HuH-7 (cell line): ENCODE results near the gene NHEJ1.

Source experiments
- DNase-seq: peaks from one replicate; pipeline ENCODE4 v3.0.0; 2011; ENCODE audit warnings: low spot score

NHEJ1 gene

DNA sequence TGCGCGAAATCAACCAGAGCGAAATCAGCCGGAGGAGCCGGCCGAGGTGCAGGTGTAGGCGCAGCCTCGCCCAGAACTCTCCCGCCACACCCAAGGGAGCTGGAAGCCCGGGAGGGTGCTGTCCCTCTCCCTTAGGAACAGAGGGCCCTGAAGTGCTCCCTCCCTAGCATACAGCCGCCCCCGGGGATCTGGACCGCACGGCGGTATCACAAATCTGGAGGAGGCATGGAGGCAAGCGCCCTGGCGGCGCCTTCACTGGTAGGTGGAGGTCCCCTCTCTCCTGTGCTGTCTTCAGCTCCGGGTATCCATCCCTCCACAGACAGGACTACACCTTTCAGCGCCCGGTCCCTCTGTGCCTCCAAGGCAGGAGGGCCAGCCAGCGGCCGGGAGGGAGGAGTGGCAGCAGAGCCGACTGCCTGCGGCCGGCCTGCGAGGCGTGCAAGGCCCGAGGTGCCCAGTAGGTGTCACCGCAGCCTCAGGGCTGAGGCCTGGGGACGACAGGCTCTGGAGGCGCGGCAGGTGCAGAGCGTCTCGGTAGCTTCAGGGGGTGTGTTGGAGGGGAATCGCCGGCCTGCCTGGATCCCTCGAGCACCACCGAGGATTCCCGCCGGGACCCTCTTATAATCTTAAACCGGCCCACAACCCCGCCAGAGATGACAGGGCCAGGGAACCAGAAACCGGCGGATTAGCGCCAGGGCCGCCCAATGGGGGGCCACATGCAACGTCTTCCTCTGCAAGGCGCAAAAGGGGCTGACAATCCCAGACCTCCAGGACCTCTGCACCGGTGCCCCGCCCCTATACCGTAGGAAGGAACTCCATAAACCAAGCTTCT lies 102.7 kb downstream of the NHEJ1 start:
- DNase-seq = peak; percentile 84

DNA sequence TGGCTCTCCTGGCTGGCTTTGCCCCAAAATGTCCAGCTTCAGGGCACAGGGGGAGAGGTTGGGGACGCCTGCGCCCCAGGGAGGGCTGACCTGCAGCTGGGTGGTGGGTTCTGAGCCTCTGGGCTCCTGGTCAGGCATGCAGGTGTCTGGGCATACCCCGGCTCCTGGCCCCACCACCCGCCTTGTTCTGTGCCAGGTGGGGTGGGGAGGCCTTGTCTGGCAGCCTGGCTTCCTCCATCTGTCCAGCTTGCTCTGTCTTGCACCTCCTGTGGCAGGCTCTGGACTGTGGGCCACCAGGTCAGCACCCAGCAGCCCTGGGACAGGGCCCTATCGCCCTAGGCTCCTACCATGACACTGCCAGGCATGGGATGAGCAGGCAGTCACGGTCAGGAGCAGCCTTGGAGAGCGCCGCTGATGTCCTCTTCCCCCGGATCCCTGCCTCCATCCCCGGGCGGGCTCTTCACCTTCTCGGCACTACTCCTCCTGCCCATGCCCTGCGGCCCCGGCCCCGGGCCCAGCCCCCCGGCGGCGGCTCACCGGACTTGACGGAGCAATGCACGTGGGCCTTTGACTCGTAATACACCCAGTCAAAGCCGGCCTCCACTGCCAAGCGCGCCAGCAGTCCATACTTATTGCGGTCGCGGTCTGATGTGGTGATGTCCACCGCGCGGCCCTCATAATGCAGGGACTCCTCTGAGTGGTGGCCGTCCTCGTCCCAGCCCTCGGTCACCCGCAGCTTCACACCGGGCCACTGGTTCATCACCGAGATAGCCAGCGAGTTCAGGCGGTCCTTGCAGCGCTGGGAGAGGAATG lies 103.5 kb downstream of the NHEJ1 start:
- no peak for DNase-seq

DNA sequence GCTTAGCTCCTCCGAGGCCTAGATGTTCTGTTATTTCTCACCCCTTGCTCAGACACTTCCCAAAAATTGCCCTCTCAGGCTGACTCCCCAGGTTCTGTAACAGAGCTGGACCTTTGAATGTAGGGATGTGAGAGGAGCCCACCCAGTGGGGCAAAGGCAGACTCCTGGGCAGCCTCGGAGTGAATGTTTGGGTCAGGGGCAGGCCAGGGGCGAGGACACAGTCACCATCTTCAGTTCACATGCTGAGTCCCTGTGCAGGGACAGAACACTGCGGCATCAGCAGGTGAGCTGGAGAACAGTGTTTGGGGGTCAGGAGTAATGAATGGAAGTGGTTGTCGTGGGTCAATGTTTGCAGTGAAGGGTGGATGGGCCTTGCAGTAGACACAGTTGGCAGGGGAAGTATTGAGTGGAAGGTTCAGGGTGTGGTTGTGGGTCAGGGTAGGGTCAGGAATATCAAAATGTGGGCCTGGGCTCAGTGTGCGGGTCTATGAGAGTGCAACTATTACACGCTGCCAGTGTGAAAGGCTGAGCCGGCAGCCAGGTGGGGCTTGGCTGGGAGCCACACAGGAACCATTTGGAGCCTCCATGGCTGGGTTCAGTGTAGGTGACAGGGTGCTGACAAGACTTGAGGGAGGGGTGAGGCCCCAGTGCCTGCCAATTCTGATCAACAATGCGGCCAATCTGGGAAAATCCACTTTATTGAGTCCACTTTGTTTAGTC lies 104.3 kb downstream of the NHEJ1 start:
- DNase-seq = no peak

DNA sequence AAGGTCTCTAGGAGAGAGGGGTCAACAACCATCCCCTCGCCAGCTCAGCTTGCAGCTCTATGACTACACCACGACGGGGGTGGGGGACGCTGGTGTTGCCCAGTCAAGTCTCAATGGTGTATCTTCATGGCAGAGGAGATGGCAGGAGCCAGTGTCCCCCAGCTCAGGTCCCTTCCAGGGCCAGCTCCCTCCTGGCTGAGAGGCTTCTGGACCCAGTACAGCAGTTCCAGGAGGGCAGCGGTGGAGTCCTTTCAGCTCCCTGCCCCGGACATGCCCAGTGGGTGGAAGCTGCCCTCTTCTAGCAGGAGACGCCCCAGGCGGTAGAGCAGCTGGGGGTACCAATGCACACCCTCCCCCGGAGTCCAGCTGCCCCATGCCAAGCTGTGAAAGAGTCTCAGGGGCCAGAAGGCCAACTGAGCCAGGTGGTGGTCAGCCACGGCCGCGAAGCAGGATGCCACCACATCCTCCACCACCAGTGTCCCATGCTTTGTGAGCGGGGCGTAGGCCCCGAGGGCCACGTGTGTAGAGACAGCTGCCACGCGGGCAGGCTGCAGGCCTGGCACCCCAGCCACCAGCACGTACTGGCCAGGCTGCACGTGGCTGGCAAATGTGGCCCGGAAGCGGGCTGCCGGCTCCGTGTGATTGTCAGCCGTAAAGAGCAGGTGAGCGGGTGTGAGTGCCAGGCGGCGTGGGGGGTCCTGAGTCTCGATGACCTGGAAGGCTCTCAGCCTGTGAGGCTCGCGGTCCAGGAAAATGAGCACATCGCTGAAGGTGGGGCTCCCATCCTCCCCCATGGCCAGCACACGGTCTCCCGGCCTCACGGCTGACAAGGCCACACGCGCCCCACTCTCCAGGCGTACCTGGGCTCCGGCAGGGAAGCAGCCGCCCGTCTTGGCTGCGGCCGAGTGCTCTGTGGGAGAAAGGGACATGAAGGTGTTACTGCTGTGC lies 105.4 kb downstream of the NHEJ1 start:
- DNase-seq = no peak

DNA sequence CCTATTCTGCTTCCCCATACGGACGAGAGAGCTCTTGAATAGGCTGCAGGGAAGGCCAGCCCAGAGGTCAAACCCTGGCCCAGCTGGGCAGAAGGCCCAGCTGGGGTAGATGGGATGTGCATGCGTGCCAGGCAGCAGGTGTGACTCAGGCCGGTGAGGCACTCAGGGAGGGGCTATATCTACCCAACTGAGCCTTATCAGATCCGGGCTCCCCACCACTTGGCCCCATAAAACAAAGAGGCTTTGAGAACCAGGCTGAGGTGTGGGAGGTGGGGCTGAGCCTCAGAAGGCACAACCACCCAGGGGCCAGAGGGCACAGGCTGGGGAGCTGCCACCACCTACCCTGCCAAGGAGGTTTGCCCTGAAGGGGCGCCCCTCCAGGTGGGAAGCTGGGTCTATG lies 111.3 kb downstream of the NHEJ1 start:
- no peak for DNase-seq

DNA sequence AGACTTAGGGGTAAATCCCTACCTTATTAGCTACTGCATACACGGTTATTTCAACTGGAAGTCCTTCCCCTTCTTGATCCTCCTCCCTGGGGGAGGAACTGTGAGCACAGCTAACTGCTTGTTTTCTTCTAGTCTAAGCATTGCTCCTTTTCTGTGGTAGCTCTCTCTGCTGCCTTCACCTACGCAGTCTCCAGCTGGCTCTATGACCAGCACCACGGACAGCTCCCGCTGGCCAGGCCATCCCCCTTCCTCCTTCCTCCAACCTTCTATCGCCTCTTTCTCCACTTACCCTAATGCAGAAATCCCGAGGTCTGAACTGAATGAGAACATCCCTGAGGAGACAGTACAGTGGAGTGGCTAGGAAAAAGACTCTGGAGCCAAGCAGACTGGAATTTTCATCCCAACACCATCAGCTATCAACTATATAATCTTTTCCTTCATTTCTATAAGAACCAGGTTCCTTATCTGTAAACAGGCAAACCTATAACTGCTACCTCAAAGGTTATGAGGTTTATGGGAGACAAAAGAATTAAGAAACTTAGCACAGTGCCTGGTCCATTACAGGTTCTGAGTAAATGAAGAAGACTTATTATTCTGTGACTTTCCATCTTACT lies 114.6 kb downstream of the NHEJ1 start:
- DNase-seq = peak; percentile 62

DNA sequence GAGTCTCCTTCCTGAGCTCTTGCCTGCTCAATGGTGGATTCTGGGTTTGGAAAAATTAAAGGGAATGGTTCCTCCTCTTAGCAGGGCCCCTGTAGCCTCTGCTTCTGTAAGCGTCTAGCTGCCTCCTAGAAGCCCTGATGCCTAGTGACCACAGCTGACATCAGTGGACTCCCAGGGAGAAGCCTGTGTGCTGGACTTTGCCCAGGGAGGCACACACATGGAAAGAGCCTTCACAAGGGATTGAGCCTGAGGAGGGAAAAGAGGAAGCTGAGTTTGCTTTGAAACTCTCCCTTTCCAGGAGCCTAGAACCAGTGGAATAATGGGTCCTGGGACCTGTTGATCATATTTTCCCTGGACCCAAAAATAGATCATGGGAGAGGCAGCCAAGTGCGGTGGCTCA lies 117.9 kb downstream of the NHEJ1 start:
- peak; percentile 73 for DNase-seq

DNA sequence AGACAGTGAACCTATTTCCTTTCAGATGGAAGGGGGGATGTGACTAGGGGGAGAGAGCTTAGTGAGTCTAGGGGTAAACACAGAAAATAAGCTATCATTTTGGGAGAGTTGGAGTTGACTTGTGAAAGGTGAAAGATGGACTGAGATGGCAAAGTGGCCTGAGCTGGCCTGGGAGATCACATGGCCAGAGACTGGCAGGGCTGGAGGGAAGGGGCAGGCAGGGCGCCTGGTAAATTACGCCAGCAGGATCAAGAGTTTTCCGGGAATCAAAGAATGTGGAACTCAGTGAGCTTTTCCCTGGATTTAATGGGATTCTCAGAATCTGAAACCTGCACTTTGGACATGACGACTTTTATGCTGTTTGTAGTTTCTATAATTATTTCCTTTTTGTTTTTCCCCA lies 118.5 kb downstream of the NHEJ1 start:
- DNase-seq = no peak

DNA sequence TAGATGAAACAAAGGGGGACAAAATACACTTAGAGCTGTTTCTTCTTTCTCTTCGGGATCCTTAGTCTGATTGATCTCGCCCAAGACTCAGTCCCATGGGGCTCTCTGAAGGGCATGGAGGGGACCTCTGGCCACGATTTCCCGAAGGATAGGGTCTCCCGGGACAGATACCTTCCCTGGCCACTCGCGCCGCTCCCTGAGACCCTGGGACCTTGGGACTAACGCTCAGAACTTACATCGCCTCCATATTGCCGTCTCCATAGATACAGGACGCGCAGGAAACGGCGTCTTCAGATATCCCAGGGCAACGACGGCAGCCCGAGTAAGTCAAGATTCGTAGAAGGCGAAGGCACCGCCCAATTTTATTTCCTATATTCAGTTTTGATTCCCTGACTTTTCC lies 119.4 kb downstream of the NHEJ1 start, which contains the start of gene CFAP65:
TSS of gene CFAP65 (minus strand) at position 265 of the 400 bp plus-strand sequence. CDS start 2,468 bp downstream, outside the sequence.
- DNase-seq = no peak

DNA sequence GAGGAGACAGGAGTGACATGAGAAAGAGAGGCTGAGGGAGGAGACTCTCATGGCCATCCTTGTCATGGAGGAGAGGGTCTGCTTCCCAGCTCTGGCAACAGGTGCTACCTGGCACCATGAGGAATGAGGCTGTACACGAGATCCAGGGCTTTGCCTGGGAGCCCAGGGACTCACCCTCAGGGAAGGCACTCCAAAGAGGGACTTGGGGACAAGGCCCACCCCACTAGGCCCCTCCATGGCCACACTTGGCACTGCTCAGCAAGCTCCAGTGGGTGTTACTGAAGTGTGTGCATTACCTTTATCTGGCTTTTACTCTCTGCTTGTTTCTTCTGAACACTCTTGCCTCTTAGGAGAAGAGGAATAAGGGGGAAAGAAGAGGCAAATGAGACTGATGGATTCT lies 122.0 kb downstream of the NHEJ1 start:
- no peak for DNase-seq

DNA sequence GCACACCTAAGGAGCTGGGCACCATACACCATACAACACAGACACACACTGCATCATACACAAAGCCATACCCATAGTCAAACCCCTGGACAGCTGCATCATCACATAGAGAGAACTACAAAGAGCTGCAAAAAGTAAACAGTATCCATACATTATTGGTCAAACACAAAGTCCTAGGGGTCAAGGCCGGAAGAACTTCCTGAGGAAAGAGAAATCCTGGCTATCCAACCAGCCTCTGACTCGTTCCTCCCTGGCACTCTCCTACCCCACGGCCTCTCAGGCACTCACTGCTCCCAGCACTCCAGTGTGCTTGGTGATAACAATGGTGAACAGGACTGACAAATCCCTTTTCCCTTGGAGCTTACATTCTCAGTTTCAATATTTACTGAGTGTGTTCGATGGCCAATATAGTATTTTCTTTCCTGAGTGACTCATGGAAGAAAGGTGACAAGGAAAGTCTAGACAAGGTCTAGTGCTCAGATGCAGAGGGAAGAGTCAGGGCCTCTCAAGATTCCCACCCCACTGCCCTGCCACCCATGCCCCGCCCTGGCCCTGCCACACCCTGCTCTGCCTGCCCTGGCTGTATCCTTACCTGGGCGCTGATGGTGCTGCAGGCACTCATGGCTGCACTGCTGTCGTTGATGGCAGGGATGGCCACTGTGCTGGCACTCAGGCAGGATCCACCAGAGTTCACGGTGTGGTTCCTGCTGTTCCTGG lies 122.7 kb downstream of the NHEJ1 start:
- no peak for DNase-seq

DNA sequence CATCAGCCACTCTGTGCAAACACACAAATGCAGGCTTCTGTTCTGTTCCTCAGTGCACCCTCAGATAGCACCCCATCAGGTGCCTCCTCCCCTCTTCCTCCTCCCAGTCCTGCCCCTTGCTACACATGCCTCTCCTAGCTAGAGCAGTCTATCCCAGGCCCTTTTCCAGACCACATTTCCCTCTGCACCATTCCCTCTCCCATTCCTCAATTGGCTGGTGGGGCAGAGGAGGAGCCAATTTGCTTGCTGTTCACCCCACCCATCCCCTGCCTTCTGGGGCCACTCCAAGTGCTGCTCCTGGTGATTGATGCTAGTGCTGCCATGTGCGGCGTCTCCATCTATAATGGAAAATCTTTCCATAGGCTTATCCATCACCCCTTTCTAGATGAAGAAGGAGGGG lies 124.7 kb downstream of the NHEJ1 start:
- no peak for DNase-seq

DNA sequence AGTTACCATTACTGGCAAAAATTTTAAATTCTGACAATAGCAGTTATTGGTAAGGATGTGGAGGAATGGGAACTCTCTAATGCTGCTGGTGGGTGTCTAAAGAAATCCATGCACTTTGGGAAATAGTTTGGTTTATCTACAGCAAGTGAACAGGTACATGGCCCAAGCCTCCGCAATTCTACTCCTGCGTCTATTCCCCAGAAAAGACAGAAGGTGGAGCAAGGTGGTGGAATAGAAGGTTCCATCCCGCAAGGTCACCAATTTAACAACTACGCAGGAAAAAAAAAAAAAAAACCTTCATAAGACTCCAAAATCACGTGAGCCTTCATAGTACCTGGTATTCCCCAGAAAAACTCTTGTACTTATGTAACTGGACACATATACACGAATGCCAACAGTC lies 125.8 kb downstream of the NHEJ1 start:
- no peak for DNase-seq

DNA sequence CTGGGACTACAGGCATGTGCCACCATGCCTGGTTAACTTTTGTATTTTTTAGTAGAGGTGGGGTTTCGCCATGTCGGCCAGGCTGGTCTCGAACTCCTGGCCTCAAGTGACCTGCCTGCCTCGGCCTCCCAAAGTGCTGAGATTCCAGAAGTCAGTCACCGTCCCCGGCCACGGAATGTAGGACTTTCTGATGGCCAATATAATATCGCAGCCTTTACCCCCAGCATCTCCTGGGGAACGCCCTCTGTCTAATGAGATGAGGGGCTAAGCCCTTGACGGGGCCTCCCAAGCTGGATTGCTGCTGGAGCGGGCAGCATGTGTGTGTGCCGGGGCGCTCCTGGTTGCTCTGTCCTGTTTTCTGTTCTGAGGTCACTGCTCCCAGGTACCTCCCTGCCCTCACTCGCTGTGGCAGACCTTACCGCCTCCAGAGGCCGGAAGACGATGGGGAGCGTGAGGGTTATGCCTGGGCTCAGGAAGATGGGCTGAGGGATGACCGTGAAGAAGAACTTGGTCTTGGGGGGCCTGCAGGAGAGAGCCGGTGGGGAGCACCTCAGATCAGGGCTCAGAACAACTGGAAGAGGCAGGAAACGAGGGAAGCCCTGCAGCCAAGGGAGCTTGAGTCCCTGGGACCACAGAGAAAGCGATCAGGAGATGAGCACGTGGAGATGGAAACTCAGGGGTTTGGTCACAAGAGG lies 128.4 kb downstream of the NHEJ1 start:
- no peak for DNase-seq

DNA sequence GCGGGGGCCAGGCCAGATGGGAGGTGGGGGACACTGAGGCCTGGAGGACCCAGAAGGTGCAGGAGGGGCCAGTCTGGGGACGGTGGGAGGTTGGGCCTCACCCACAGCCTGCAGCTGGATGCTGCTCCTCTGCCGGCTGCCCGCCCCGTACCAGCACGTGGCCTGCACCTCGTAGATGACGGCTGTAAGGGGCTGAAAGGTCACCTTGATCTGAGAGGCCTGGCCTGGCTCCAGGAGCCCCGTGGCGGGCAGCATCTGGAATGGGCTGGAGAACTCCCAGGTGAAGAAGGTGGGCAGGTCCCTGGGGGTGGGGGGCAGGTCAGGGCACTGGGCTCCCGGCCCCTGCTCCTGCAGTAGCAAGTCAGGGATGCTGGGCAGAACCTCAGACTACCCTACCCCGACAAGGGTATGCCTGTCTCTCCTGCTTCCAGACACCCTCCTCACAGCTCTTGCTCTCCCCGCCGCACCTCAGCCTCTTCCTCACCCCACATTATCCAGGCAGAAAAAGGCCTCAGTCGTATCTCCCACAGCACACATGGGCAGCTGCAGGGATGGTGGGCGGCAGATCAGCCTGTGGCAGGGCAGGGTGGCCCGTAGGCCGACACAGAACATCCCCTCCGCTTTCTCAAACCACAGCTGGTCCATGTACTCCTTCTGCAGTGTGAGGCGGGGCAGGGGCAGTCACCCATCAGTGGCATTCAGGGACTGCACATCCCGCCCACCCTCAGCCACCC lies 129.4 kb downstream of the NHEJ1 start:
- DNase-seq = no peak

DNA sequence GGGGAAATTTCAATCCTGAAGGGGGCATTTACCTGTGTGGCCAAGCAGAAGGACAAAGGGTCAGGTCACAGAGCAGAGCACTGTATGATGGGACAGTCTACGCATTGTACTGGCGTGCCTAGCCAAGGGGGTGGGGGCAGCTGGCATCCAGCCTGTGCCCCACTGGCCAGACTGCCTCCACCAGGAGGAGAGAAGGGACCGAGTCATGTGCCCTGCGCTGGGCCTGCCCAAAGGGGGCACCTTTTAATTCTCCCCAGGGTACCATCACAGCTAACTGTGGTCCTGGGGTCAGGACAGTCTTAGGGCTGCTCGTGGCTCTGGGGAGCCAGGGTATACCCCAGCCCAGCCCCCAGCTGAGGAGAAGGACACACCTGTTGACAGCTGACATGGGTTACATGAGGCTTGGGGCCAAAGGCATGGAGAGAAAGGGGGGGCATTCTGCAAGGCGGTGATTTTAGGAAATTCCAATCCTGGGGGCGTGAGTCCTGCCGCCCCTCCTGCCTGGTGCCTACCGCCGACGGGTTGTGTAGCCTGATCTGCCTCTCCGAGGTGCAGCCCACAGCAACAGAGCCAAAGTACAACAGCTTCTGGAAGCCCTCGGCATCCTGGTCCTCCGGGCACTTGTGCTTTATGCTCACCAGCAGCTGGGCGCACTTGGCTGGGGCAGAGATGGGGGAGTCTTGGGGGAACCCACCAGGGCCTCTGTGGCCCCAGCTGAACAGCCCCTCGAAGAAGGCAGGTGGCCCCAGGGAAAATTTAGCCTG lies 130.3 kb downstream of the NHEJ1 start:
- no peak for DNase-seq

DNA sequence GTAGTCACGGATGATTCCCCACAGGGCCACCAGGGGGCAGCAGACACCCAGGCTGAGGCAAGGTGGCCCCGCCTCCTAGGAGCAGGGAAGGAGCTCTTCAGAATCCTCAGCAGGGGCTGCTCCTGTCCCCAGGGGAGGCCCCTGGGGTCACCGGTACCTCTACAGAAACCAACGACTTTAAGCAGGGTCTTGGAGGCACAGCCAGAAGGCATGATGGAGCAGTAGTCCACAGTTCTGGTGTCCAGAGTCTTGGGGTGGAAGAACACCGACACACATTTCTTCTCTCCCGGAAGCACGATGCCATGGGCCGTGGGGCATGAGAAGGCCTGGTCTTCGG lies 130.8 kb downstream of the NHEJ1 start:
- DNase-seq = peak; percentile 92
